Naive thymus-derived CD4-positive, alpha-beta T cell (primary cell): ENCODE measurements around the gene ZNRD2. TPM values are rescaled to one million over a fixed set of nuclear protein-coding genes. Genes with fewer than 3 reads are reported as not detected.

ENCODE experiments used
- ATAC-seq: fragments of 150-1000 bp; cut with Tn5 transposase; 2 replicates; pipeline ENCODE4 v1.10.0; 2021; ENCODE audit warnings: mild to moderate bottlenecking, moderate library complexity
- CTCF ChIA-PET: fragments of 350-600 bp; sonication (Branson Sonifier 250); formaldehyde crosslinking; loops from one replicate; lab custom pipeline; 2021; ENCODE audit warnings: antibody characterized with exemption; lab: Charles Lee
- POLR2A ChIA-PET: fragments of 350-600 bp; sonication (Branson Sonifier 250); formaldehyde crosslinking; loops from one replicate; lab custom pipeline; 2021; ENCODE audit warnings: antibody characterized with exemption, inconsistent platforms; lab: Charles Lee
- DNase-seq, 9 donors: peaks; one replicate each; pipeline versions ENCODE4 v3.0.0 to v3.0.0-alpha.2; 2020 to 2022; ENCODE audit warnings: mixed read lengths in 1 of 9
- H3K27ac ChIP-seq: one replicate; pipeline ENCODE4 v1.7.0; 2013; ENCODE audit warnings: mild to moderate bottlenecking, low read depth, low read length, moderate library complexity
- H3K27me3 ChIP-seq, 2 donors: one replicate each; pipeline ENCODE4 v1.7.0; 2013; ENCODE audit warnings: low read length in 2 of 2, mild to moderate bottlenecking in 2 of 2, moderate library complexity in 2 of 2; ENCODE audit not compliant: control insufficient read depth in 2 of 2, insufficient read depth in 2 of 2
- H3K36me3 ChIP-seq, 3 experiments: 1 replicate in 2 of 3; 2 replicates in 1 of 3; pipeline ENCODE4 v1.7.0; 2013; ENCODE audit warnings: low read length in 3 of 3, mild to moderate bottlenecking in 3 of 3, moderate library complexity in 1 of 3; ENCODE audit not compliant: insufficient read depth in 3 of 3, control insufficient read depth in 2 of 3
- H3K4me1 ChIP-seq, 2 donors: one replicate each; pipeline ENCODE4 v1.7.0; 2013; ENCODE audit warnings: low read length in 2 of 2, mild to moderate bottlenecking in 2 of 2, moderate library complexity in 1 of 2; ENCODE audit not compliant: control insufficient read depth in 2 of 2, insufficient read depth in 2 of 2
- H3K4me3 ChIP-seq: 2 replicates; pipeline ENCODE4 v1.7.0; 2013; ENCODE audit warnings: mild to moderate bottlenecking, low read length
- H3K9me3 ChIP-seq, 3 experiments: 1 replicate in 2 of 3; 2 replicates in 1 of 3; pipeline ENCODE4 v1.7.0; 2013; ENCODE audit warnings: low read length in 3 of 3; ENCODE audit not compliant: control insufficient read depth in 2 of 3
- H3K27ac Mint-ChIP-seq, 9 donors: one replicate each; pipeline ENCODE4 v1.8.0; 2020 to 2022; ENCODE audit warnings: mixed read lengths in 9 of 9, mild to moderate bottlenecking in 8 of 9, moderate library complexity in 5 of 9, inconsistent platforms in 2 of 9
- H3K27me3 Mint-ChIP-seq, 5 donors: one replicate each; pipeline ENCODE4 v1.8.0; 2021 to 2022; ENCODE audit warnings: mixed read lengths in 5 of 5, mild to moderate bottlenecking in 1 of 5
- H3K36me3 Mint-ChIP-seq, 5 donors: one replicate each; pipeline ENCODE4 v1.8.0; 2020 to 2022; ENCODE audit warnings: mixed read lengths in 5 of 5, mild to moderate bottlenecking in 3 of 5, inconsistent platforms in 1 of 5
- H3K4me1 Mint-ChIP-seq, 7 donors: one replicate each; pipeline ENCODE4 v1.8.0; 2020 to 2022; ENCODE audit warnings: mixed read lengths in 7 of 7, mild to moderate bottlenecking in 3 of 7, inconsistent platforms in 1 of 7
- H3K4me3 Mint-ChIP-seq, 10 donors: one replicate each; pipeline ENCODE4 v1.8.0; 2020 to 2022; ENCODE audit warnings: mild to moderate bottlenecking in 10 of 10, mixed read lengths in 10 of 10, moderate library complexity in 6 of 10, inconsistent platforms in 2 of 10
- H3K9me3 Mint-ChIP-seq, 11 donors: one replicate each; pipeline ENCODE4 v1.8.0; 2020 to 2022; ENCODE audit warnings: mixed read lengths in 11 of 11, mild to moderate bottlenecking in 4 of 11, inconsistent platforms in 1 of 11, moderate library complexity in 1 of 11
- intact Hi-C, 2 donors: fragments of 100-400 bp; cut with micrococcal nuclease; formaldehyde crosslinking; loops; one replicate each; pipeline ENCODE4 v1.15.1; 2023
- polyA plus RNA-seq, 2 donors: library from polyadenylated mRNA; unstranded; fragments of 300-500 nt; fragmentation: Illumina TruSeq; gene quantifications; one replicate each; pipeline ENCODE4 v1.2.3, GENCODE V29; 2021
- total RNA-seq, 6 experiments: library from RNA in 5 of 6; stranded (reverse) in 5 of 6; gene quantifications; 1 replicate in 5 of 6; 2 replicates in 1 of 6; pipeline ENCODE4 v1.2.3 and lab custom pipeline; 2021 to 2026

The ZNRD2 gene
- total and polyA plus RNA-seq, 7 experiments from 2014 or later = 29.1 to 86.0 (median 40.2) TPM

GRCh38 chr11:65612691-65613090 lies 42.4 kb downstream of the ZNRD2 start:
- no peaks in the 10 kb centered on the region for H3K27me3 ChIP-seq
- CTCF ChIA-PET = interaction anchor here (0.9 to 1.0 kb wide), 3 partner anchors 47 to 272 kb away, joined by 3 to 4 read pairs (median 4); no protein-coding TSS in a partner anchor
- no peak for ATAC-seq
- peaks cover 0 to 6% (median 0%) of the 10 kb centered on the region in 5 donors for H3K27me3 Mint-ChIP-seq
- peaks cover 40 to 66% (median 52%) of the 10 kb centered on the region in 7 donors for H3K4me1 Mint-ChIP-seq
- peak overlapping the region; percentile 98 for H3K27ac ChIP-seq
- peaks cover 46 to 55% of the 10 kb centered on the region in 2 donors for H3K4me1 ChIP-seq
- no peak for DNase-seq
- intact Hi-C loops = no loop called here
- no peaks in the 10 kb centered on the region for H3K9me3 ChIP-seq
- peak overlapping the region; percentile 87 to 96 (median 92) for H3K27ac Mint-ChIP-seq
- H3K36me3 ChIP-seq = peaks cover 0 to 51% (median 6%) of the 10 kb centered on the region in 3 experiments
- peaks cover 0 to 4% (median 0%) of the 10 kb centered on the region in 11 donors for H3K9me3 Mint-ChIP-seq
- H3K4me3 Mint-ChIP-seq = peak overlapping the region; percentile 93 to 99 (median 97)
- peak overlapping the region; percentile 89 for H3K4me3 ChIP-seq
- POLR2A ChIA-PET = interaction anchor here (0.6 to 6.7 kb wide), 14 partner anchors 9 to 247 kb away, joined by 3 to 52 read pairs (median 8); partner anchors contain the start of genes EHBP1L1, KAT5, MALAT1 and MUS81
- H3K36me3 Mint-ChIP-seq = peaks cover 0 to 15% (median 6%) of the 10 kb centered on the region in 5 donors

DNA sequence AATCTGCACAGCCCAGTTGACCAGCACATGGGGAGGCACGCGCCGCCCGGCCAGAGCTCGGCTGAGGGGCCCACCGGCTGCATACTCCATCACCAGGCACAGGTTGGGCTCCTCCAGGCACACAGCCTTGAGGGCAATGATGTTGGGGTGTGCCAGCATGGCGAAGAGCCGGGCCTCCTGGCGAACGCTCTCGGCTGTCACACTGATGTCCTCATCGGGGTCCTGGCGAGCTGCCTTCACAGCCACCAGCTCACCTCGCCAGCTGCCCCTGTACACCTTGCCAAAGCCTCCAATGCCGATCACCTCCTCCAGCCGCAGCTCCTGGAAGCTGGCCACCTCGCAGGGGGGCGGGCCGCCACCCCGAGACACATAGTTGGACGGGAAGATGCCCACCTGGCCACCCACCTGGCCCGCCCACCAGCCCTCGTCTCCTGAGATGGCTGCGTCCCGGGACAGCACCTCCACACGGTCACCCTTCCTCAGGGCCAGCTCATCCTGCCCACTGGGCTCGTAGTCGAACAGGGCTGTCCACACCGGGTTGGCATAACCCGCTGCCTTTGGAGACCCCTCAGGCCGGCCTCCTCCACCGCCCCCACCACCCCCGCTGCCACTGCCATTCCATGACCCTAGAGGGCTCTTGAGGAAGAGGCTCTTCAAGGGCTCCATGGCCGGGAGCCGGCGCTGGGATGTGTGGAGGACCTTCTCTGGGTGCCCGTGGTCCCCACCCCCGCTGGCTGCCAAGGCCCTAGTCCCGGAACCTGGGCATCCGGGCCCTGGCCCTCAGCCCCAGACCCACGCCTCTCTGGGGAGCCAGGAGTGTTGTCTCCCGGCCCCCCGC lies 43.0 kb downstream of the ZNRD2 start:
- H3K9me3 ChIP-seq = no peaks in the 10 kb centered on the region
- H3K4me3 Mint-ChIP-seq = peak overlapping the region; percentile 93 to 99 (median 97)
- peaks cover 47 to 55% of the 10 kb centered on the region in 2 donors for H3K4me1 ChIP-seq
- peak overlapping the region in 8 of 9 donors; percentile 54 to 96 (median 85) for H3K27ac Mint-ChIP-seq
- H3K4me3 ChIP-seq = peak overlapping the region; percentile 89
- peak in 2 of 9 donors; percentile 32 to 45 for DNase-seq
- H3K4me1 Mint-ChIP-seq = peaks cover 40 to 67% (median 52%) of the 10 kb centered on the region in 7 donors
- peaks cover 0 to 4% (median 0%) of the 10 kb centered on the region in 11 donors for H3K9me3 Mint-ChIP-seq
- ATAC-seq = no peak
- CTCF ChIA-PET = interaction anchor here (0.7 to 2.6 kb wide), 5 partner anchors 20 to 271 kb away, joined by 3 to 12 read pairs (median 4); partner anchors contain the start of gene ZNRD2
- no peaks in the 10 kb centered on the region for H3K27me3 ChIP-seq
- H3K27ac ChIP-seq = peak overlapping the region; percentile 98
- H3K36me3 ChIP-seq = peaks cover 3 to 51% (median 12%) of the 10 kb centered on the region in 3 experiments
- peaks cover 0 to 6% (median 0%) of the 10 kb centered on the region in 5 donors for H3K27me3 Mint-ChIP-seq
- POLR2A ChIA-PET = interaction anchor here (0.5 to 6.7 kb wide), 17 partner anchors 13 to 247 kb away, joined by 3 to 52 read pairs (median 8); partner anchors contain the start of genes EHBP1L1, FAM89B, KAT5 and MALAT1
- intact Hi-C loops = no loop called here
- peaks cover 0 to 15% (median 6%) of the 10 kb centered on the region in 5 donors for H3K36me3 Mint-ChIP-seq

- peaks cover 28 to 49% (median 39%) of the 10 kb centered on the region in 7 donors for H3K4me1 Mint-ChIP-seq
- Histone ChIP-seq H3K27ac (peak within 1 kb of the TSS; percentile 98), H3K4me1 (peaks cover 42 to 45% of the 10 kb centered on the region in 2 donors), H3K36me3 (peaks cover 12 to 55% (median 14%) of the 10 kb centered on the region in 3 experiments), H3K27me3 (no peaks in the 10 kb centered on the region), H3K9me3 (no peaks in the 10 kb centered on the region), H3K4me3 (peak within 1 kb of the TSS; percentile 89)
- peak within 1 kb of the TSS; percentile 90 to 99 (median 97) for H3K27ac Mint-ChIP-seq
- peak within 1 kb of the TSS; percentile 94 to 99 (median 97) for H3K4me3 Mint-ChIP-seq
- peaks cover 0 to 2% (median 0%) of the 10 kb centered on the region in 11 donors for H3K9me3 Mint-ChIP-seq
- peaks cover 0 to 23% (median 3%) of the 10 kb centered on the region in 5 donors for H3K36me3 Mint-ChIP-seq
- DNase-seq (peak; percentile 95 to 100 (median 100)), ATAC-seq (peak; percentile 92)
- intact Hi-C loops = loop anchor here (1.0 to 5.0 kb wide), 26 partner anchors 11 to 1298 kb away; partner anchors contain the start of genes C11orf68 (in 2 of the 2), DRAP1 (in 2 of the 2), SIPA1 (in 2 of the 2) and SYVN1 (in 2 of the 2)
- peaks cover 0 to 6% (median 0%) of the 10 kb centered on the region in 5 donors for H3K27me3 Mint-ChIP-seq
- ChIA-PET CTCF (interaction anchor here (0.6 to 2.6 kb wide), 10 partner anchors 11 to 676 kb away, joined by 3 to 12 read pairs (median 4); partner anchors contain the start of genes EHBP1L1, FAM89B, KAT5 and MUS81), POLR2A (interaction anchor here (0.6 to 6.7 kb wide), 41 partner anchors 12 to 652 kb away, joined by 3 to 52 read pairs (median 4); partner anchors contain the start of genes BANF1, CCDC85B, CFL1 and EHBP1L1)
These were observed 45.1 kb downstream of the ZNRD2 start, which contains the start of gene PCNX3 for GRCh38 chr11:65615229-65615949. PCNX3 (plus strand) TSS chr11:65615776; CDS start chr11:65616312, 536 bp downstream.

DNA sequence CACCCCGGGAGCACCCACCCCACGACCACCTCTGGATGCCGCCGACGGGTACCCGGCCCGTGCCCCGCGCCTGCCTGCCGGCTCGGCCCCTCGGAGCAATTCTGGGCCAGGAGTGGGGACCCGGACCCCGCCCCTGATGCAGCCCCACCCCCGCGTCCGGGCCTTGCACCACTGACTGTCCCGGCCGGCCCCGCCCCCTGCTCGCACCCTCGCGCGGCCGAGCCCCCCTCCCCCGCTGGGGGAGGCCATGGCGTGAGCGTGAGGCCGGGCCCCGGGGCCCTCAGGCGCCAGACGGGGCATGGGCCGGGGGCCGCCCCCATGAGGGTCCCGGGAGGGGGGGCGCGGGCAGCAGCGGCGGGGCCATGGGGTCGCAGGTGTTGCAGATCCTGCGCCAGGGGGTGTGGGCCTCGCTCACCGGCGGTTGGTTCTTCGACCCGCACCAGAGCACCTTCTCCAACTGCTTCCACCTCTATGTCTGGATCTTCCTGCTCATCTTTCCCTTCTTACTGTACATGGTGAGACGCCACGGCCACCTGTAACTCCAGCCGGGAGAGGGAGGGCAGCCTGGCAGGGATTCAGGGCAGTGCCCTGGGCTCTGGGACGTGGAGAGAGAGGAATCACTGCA lies 45.8 kb downstream of the ZNRD2 start:
- ChIA-PET POLR2A (interaction anchor here (0.6 to 6.7 kb wide), 24 partner anchors 11 to 651 kb away, joined by 3 to 52 read pairs (median 9); partner anchors contain the start of genes BANF1, CFL1, EHBP1L1 and EIF1AD), CTCF (interaction anchor here (0.6 to 2.6 kb wide), 5 partner anchors 10 to 287 kb away, joined by 3 to 12 read pairs (median 7); partner anchors contain the start of gene KAT5)
- Histone ChIP-seq H3K27me3 (no peaks in the 10 kb centered on the region), H3K27ac (peak overlapping the region; percentile 91), H3K4me1 (peaks cover 35 to 39% of the 10 kb centered on the region in 2 donors), H3K9me3 (no peaks in the 10 kb centered on the region), H3K36me3 (peaks cover 12 to 56% (median 17%) of the 10 kb centered on the region in 3 experiments), H3K4me3 (peak overlapping the region; percentile 72)
- intact Hi-C loops = loop anchor here (1.0 to 5.0 kb wide), 26 partner anchors 10 to 1299 kb away; partner anchors contain the start of genes C11orf68 (in 2 of the 2), DRAP1 (in 2 of the 2), SIPA1 (in 2 of the 2) and SYVN1 (in 2 of the 2)
- Mint-ChIP-seq H3K27ac (peak overlapping the region; percentile 90 to 99 (median 97)), H3K4me1 (peaks cover 22 to 43% (median 33%) of the 10 kb centered on the region in 7 donors), H3K27me3 (peaks cover 0 to 6% (median 0%) of the 10 kb centered on the region in 5 donors), H3K4me3 (peak overlapping the region; percentile 94 to 99 (median 97)), H3K9me3 (peaks cover 0 to 2% (median 0%) of the 10 kb centered on the region in 11 donors), H3K36me3 (peaks cover 0 to 24% (median 3%) of the 10 kb centered on the region in 5 donors)
- ATAC-seq (no peak), DNase-seq (no peak)

GRCh38 chr11:65616575-65617001 lies 46.3 kb downstream of the ZNRD2 start:
- Histone ChIP-seq H3K4me1 (peaks cover 30 to 34% of the 10 kb centered on the region in 2 donors), H3K27ac (peak overlapping the region; percentile 91), H3K27me3 (no peaks in the 10 kb centered on the region), H3K36me3 (peaks cover 12 to 61% (median 20%) of the 10 kb centered on the region in 3 experiments), H3K9me3 (no peaks in the 10 kb centered on the region), H3K4me3 (peak overlapping the region; percentile 72)
- Mint-ChIP-seq H3K27me3 (peaks cover 0 to 6% (median 0%) of the 10 kb centered on the region in 5 donors), H3K4me1 (peaks cover 22 to 39% (median 30%) of the 10 kb centered on the region in 7 donors), H3K27ac (peak overlapping the region; percentile 70 to 95 (median 90)), H3K36me3 (peaks cover 0 to 24% (median 3%) of the 10 kb centered on the region in 5 donors), H3K4me3 (peak overlapping the region; percentile 91 to 99 (median 94)), H3K9me3 (peaks cover 0 to 2% (median 0%) of the 10 kb centered on the region in 11 donors)
- ChIA-PET CTCF (interaction anchor here (0.5 to 0.7 kb wide), 3 partner anchors 21 to 243 kb away, joined by 3 to 4 read pairs (median 4); partner anchors contain the start of gene SIPA1), POLR2A (interaction anchor here (1.1 to 6.7 kb wide), 8 partner anchors 10 to 243 kb away, joined by 3 to 52 read pairs (median 14); partner anchors contain the start of genes CFL1, MUS81, RELA and SIPA1)
- ATAC-seq (no peak), DNase-seq (no peak)
- intact Hi-C loops = loop anchor here in 1 of 2 donors (5.0 kb wide), 1 partner anchor 1299 kb away; the partner anchor contains the start of genes PRDX5 and TRMT112
